GM23248 (cell line): ENCODE measurements around the gene CFAP65.

Source experiments
- EZH2 ChIP-seq: fragments of 200-600 bp; sonication (generic); IDR thresholded peaks from 2 replicates; pipeline ENCODE4 v1.6.1; 2018; ENCODE audit warnings: antibody characterized with exemption, mild to moderate bottlenecking; ENCODE audit not compliant: insufficient read depth, poor library complexity, severe bottlenecking
- EZH2phosphoT487 ChIP-seq: fragments of 200-600 bp; sonication (generic); IDR thresholded peaks from 2 replicates; pipeline ENCODE4 v1.6.1; 2018; ENCODE audit warnings: antibody characterized with exemption, moderate library complexity, mild to moderate bottlenecking, low read depth; ENCODE audit not compliant: insufficient read depth

DNA sequence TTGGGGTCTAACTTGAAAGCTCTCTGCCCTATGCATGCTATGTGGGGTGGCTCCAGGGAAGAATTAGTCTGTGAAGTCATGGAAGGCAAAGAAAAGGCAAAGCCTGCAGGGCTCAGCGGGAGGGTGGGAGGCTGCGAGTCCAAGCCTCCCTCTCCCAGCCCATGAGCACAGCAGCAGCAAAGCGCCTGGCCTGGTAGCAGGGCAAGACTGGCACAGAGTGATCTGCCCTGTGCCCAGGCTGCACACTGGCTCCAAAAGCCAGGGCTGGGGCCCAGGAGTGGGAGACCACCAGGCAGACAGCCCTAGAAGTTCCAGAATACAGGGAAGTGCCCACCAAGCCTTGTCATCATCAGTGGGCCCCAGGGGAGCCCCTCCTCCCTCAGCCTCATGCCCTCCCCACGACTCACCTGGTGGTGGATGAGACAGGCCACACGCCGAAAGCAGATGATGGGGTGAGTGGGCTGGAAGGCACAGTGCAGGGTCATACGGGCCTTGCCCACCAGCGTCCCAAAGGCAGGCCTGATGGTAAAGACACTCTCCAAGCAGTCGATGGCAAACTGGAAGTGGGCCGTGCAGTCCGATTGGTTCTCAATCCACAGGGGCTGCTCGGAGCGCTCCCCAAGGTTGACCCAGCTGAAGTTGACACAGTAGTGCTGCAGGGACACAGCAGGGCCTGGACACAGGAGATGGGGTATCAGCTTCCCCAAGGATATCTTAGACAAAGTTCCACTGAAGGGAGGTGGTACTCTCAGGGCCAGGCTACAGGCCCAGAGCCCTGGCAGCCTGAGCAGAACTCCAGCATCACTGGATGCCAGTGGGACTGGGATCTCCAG lies 12.1 kb downstream of the CFAP65 start:
- TF ChIP-seq EZH2 (no peak), EZH2phosphoT487 (no peak)
